CD4-positive, alpha-beta memory T cell (primary cell): ENCODE measurements around the gene SAMD11. TPM values are rescaled to one million over a fixed set of nuclear protein-coding genes. Genes with fewer than 3 reads are reported as not detected.
A peak's percentile ranks its signal among the peaks of the same experiment; 100 is the strongest.

Source experiments
- CTCF ChIA-PET: fragments of 350-600 bp; sonication (Branson Sonifier 250); formaldehyde crosslinking; loops from one replicate; lab custom pipeline; 2021; ENCODE audit warnings: inconsistent platforms; ENCODE audit not compliant: partially characterized antibody; lab: Charles Lee
- POLR2A ChIA-PET: fragments of 350-600 bp; sonication (Branson Sonifier 250); formaldehyde crosslinking; loops from one replicate; lab custom pipeline; 2021; ENCODE audit not compliant: partially characterized antibody; lab: Charles Lee
- DNase-seq, 5 donors: peaks; one replicate each; pipeline versions ENCODE4 v3.0.0 to v3.0.0-alpha.2; 2020 to 2022; ENCODE audit warnings: mixed read lengths in 1 of 5
- H3K27ac ChIP-seq: one replicate; pipeline ENCODE4 v1.7.0; 2013; ENCODE audit warnings: low read depth, low read length
- H3K27me3 ChIP-seq: 2 replicates; pipeline ENCODE4 v1.7.0; 2013; ENCODE audit warnings: mild to moderate bottlenecking, low read length, moderate library complexity; ENCODE audit not compliant: insufficient read depth
- H3K36me3 ChIP-seq: 2 replicates; pipeline ENCODE4 v1.7.0; 2013; ENCODE audit warnings: mild to moderate bottlenecking, low read length, moderate library complexity; ENCODE audit not compliant: insufficient read depth
- H3K4me1 ChIP-seq: 2 replicates; pipeline ENCODE4 v1.7.0; 2013; ENCODE audit warnings: mild to moderate bottlenecking, low read length, moderate library complexity; ENCODE audit not compliant: insufficient read depth
- H3K4me3 ChIP-seq, 2 donors: one replicate each; pipeline ENCODE4 v1.7.0; 2013; ENCODE audit warnings: low read length in 2 of 2, mild to moderate bottlenecking in 1 of 2
- H3K9me3 ChIP-seq, 2 donors: one replicate each; pipeline ENCODE4 v1.7.0; 2013; ENCODE audit warnings: low read length in 2 of 2, control low read depth in 1 of 2; ENCODE audit not compliant: control insufficient read depth in 1 of 2
- H3K27ac Mint-ChIP-seq, 7 donors: one replicate each; pipeline ENCODE4 v1.8.0; 2020 to 2021; ENCODE audit warnings: mixed read lengths in 7 of 7, mild to moderate bottlenecking in 6 of 7, inconsistent platforms in 3 of 7, moderate library complexity in 3 of 7
- H3K27me3 Mint-ChIP-seq, 2 donors: one replicate each; pipeline ENCODE4 v1.8.0; 2020 to 2021; ENCODE audit warnings: mixed read lengths in 2 of 2
- H3K36me3 Mint-ChIP-seq, 2 donors: one replicate each; pipeline ENCODE4 v1.8.0; 2020 to 2021; ENCODE audit warnings: mixed read lengths in 2 of 2, inconsistent platforms in 1 of 2, mild to moderate bottlenecking in 1 of 2
- H3K4me1 Mint-ChIP-seq, 4 donors: one replicate each; pipeline ENCODE4 v1.8.0; 2020 to 2021; ENCODE audit warnings: mixed read lengths in 4 of 4, mild to moderate bottlenecking in 1 of 4
- H3K4me3 Mint-ChIP-seq, 8 donors: one replicate each; pipeline ENCODE4 v1.8.0; 2020 to 2021; ENCODE audit warnings: mixed read lengths in 8 of 8, mild to moderate bottlenecking in 7 of 8, moderate library complexity in 6 of 8, inconsistent platforms in 3 of 8
- H3K9me3 Mint-ChIP-seq, 8 donors: one replicate each; pipeline ENCODE4 v1.8.0; 2020 to 2021; ENCODE audit warnings: mixed read lengths in 8 of 8, mild to moderate bottlenecking in 5 of 8, inconsistent platforms in 3 of 8, moderate library complexity in 1 of 8
- intact Hi-C: fragments of 100-400 bp; cut with micrococcal nuclease; formaldehyde crosslinking; loops from one replicate; pipeline ENCODE4 v1.15.1; 2023
- polyA plus RNA-seq, 2 donors: library from polyadenylated mRNA; unstranded; fragments of 300-500 nt; fragmentation: Illumina TruSeq; gene quantifications; one replicate each; pipeline ENCODE4 v1.2.3, GENCODE V29; 2021
- total RNA-seq, 2 experiments: library from RNA; stranded (reverse); gene quantifications; one replicate each; pipeline ENCODE4 v1.2.3, GENCODE V29; 2021

Gene SAMD11
- total and polyA plus RNA-seq, 4 experiments from 2014 or later: 0.10 TPM; not detected in 3

DNA sequence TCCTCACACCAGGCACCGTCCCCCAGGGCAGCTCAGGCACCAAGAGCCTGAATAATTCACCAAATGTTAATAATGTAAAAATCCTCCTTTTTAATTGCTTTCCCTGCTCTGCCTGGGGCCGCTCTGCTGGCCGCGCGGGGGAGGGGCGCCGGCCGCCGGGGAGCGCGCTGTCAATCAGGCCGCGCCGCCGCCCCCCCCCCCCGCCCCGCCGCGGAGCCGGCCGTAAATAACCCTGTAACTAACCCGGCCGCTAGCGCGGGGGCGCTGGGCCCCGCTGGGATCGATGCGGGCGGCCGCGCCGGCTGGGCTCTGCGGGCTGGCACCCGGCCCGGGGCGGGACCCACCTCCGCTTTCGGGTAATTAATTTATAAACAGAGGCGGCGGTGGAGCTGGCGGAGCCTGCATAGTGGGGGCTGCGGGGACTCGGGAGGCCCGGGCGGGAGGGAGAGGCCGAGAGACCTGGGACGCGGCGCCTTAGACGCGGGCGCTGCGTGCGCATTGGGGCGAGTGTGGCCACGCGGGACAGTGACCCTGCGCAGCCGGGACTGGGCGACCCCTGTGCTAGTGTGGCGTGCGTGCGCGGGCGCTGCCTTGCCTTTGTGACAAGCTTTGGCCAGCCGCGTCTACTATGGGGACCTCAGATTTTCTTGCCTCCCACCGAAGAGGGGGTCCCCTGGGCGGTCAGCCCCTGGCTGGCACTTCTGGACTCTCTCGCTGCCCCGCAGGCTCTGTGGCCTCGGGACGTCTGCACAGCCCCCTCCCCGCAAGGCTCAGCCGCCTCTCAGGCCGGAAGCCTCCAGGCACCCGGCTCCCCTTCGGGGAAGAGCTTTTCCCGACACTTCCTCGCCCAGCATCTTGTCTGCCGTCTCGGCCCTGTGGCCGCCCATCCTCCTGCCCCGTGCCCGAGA lies 16.6 kb downstream of the SAMD11 start:
- peaks cover 7% of the 10 kb centered on the region for H3K27me3 ChIP-seq
- no peaks in the 10 kb centered on the region for H3K9me3 ChIP-seq
- peaks cover 19% of the 10 kb centered on the region for H3K4me1 ChIP-seq
- intact Hi-C loops: no loop called here
- Mint-ChIP-seq H3K9me3 (no peaks in the 10 kb centered on the region), H3K27me3 (peaks cover 9 to 16% of the 10 kb centered on the region in 2 donors), H3K4me3 (peak overlapping the region; percentile 48 to 85 (median 73)), H3K36me3 (peaks cover 5 to 6% of the 10 kb centered on the region in 2 donors), H3K27ac (no peak overlapping the region), H3K4me1 (peaks cover 2 to 18% (median 8%) of the 10 kb centered on the region in 4 donors)
- H3K27ac ChIP-seq: no peak overlapping the region
- ChIA-PET POLR2A (interaction anchor here (1.1 to 1.7 kb wide), 4 partner anchors 16 to 26 kb away, joined by 3 to 6 read pairs (median 4); partner anchors contain the start of genes NOC2L and PLEKHN1), CTCF (no interaction called here)
- no peaks in the 10 kb centered on the region for H3K36me3 ChIP-seq
- DNase-seq: no peak
- peak overlapping the region in 1 of 2 donors; percentile 9 for H3K4me3 ChIP-seq

DNA sequence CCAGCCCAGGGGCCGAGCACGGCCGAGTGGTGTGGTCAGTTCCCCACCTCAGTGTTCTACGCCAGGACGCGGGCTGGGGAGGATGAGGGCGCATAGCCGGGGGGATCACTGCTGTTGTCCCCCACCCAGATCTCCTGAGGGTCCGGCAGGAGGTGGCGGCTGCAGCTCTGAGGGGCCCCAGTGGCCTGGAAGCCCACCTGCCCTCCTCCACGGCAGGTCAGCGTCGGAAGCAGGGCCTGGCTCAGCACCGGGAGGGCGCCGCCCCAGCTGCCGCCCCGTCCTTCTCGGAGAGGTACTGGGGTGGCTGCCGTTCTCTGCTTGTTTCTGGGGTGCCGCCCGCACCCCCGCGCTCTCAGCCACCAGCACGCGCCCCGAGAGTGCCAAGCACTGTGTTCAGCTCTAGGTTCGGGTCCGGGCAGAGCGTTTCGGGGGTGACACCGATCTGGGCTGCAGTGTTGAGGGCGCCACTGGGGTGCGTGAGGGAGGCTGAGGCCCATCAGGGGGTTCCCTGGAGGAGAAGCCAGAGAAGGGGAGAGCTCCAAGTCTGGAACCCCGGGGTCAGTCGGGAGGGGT lies 17.4 kb downstream of the SAMD11 start:
- H3K4me3 ChIP-seq: peak overlapping the region in 1 of 2 donors; percentile 9
- H3K36me3 ChIP-seq: no peaks in the 10 kb centered on the region
- H3K9me3 Mint-ChIP-seq: no peaks in the 10 kb centered on the region
- H3K4me3 Mint-ChIP-seq: peak overlapping the region; percentile 55 to 85 (median 78)
- H3K27ac Mint-ChIP-seq: peak overlapping the region in 1 of 7 donors; percentile 66
- peaks cover 19% of the 10 kb centered on the region for H3K4me1 ChIP-seq
- H3K27me3 Mint-ChIP-seq: peaks cover 6 to 13% of the 10 kb centered on the region in 2 donors
- peaks cover 7% of the 10 kb centered on the region for H3K27me3 ChIP-seq
- no peak for DNase-seq
- H3K27ac ChIP-seq: no peak overlapping the region
- intact Hi-C loops: no loop called here
- CTCF ChIA-PET: no interaction called here
- POLR2A ChIA-PET: interaction anchor here (1.2 to 1.7 kb wide), 3 partner anchors 16 to 21 kb away, joined by 3 to 6 read pairs (median 3); partner anchors contain the start of gene NOC2L
- peaks cover 11 to 13% of the 10 kb centered on the region in 2 donors for H3K36me3 Mint-ChIP-seq
- peaks cover 2 to 14% (median 8%) of the 10 kb centered on the region in 4 donors for H3K4me1 Mint-ChIP-seq
- no peaks in the 10 kb centered on the region for H3K9me3 ChIP-seq

DNA sequence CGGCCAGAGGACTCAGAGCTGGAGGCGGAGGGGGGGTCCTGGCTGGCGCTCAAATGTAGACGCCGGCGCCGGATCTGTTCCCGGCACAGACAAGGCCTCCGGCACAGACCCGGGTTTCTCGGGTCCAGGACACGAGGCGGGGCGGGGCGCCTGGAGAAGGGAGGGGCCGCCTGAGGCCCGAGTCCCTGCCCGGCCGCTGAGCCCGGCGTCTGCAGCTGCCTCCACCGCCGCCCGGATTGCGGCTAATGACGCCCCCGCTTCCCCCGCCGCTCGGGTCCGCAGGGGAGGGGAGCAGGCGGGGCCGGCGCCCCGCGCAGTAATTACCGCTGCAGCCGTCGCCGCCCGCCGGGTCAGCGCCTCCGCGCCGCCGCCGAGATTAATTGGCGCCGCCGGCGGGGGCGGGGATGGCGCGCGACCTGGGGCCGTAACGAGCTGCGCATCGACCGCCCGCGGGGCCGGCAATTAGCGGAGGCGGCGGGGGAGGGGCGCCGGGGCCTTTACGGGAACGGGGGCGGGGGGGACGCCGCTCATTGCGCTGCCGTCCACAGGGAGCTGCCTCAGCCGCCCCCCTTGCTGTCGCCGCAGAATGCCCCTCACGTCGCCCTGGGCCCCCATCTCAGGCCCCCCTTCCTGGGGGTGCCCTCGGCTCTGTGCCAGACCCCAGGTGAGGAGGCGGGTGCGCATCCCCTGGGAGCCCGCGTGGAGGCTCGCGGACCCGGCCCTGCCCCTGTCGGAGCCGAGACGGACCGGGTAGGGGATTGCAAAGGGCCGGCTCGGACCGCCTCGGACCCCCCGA lies 18.1 kb downstream of the SAMD11 start:
- Histone ChIP-seq H3K9me3 (no peaks in the 10 kb centered on the region), H3K4me3 (peak overlapping the region in 1 of 2 donors; percentile 19), H3K36me3 (peaks cover 5% of the 10 kb centered on the region), H3K4me1 (peaks cover 19% of the 10 kb centered on the region), H3K27ac (no peak overlapping the region), H3K27me3 (peaks cover 7% of the 10 kb centered on the region)
- Mint-ChIP-seq H3K36me3 (peaks cover 11 to 15% of the 10 kb centered on the region in 2 donors), H3K27me3 (peaks cover 6 to 13% of the 10 kb centered on the region in 2 donors), H3K4me3 (peak overlapping the region; percentile 52 to 85 (median 78)), H3K4me1 (peaks cover 2 to 14% (median 8%) of the 10 kb centered on the region in 4 donors), H3K27ac (peak overlapping the region in 1 of 7 donors; percentile 66), H3K9me3 (no peaks in the 10 kb centered on the region)
- ChIA-PET CTCF (interaction anchor here (1.6 kb wide), 1 partner anchor 17 kb away, joined by 3 read pairs; the partner anchor contains the start of gene NOC2L), POLR2A (interaction anchor here (1.1 to 1.7 kb wide), 5 partner anchors 10 to 25 kb away, joined by 3 to 7 read pairs (median 4); partner anchors contain the start of gene NOC2L)
- intact Hi-C loops: no loop called here
- no peak for DNase-seq

DNA sequence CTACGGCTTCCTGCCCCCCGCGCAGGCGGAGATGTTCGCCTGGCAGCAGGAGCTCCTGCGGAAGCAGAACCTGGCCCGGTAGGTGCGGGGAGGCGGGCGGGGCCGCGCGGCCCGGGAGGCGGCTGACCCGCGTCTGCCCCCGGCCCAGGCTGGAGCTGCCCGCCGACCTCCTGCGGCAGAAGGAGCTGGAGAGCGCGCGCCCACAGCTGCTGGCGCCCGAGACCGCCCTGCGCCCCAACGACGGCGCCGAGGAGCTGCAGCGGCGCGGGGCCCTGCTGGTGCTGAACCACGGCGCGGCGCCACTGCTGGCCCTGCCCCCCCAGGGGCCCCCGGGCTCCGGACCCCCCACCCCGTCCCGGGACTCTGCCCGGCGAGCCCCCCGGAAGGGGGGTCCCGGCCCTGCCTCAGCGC lies 18.7 kb downstream of the SAMD11 start:
- ChIA-PET CTCF (interaction anchor here (1.6 kb wide), 1 partner anchor 16 kb away, joined by 3 read pairs; the partner anchor contains the start of gene NOC2L), POLR2A (interaction anchor here (1.1 to 1.3 kb wide), 3 partner anchors 11 to 25 kb away, joined by 4 to 7 read pairs (median 4); no protein-coding TSS in a partner anchor)
- peaks cover 2 to 14% (median 8%) of the 10 kb centered on the region in 4 donors for H3K4me1 Mint-ChIP-seq
- DNase-seq: no peak
- peaks cover 6 to 13% of the 10 kb centered on the region in 2 donors for H3K27me3 Mint-ChIP-seq
- H3K4me3 ChIP-seq: no peak overlapping the region
- peaks cover 10% of the 10 kb centered on the region for H3K36me3 ChIP-seq
- no peak overlapping the region for H3K27ac Mint-ChIP-seq
- H3K9me3 Mint-ChIP-seq: no peaks in the 10 kb centered on the region
- H3K36me3 Mint-ChIP-seq: peaks cover 17 to 21% of the 10 kb centered on the region in 2 donors
- H3K9me3 ChIP-seq: no peaks in the 10 kb centered on the region
- H3K27ac ChIP-seq: no peak overlapping the region
- H3K4me3 Mint-ChIP-seq: no peak overlapping the region
- peaks cover 19% of the 10 kb centered on the region for H3K4me1 ChIP-seq
- intact Hi-C loops: no loop called here
- peaks cover 7% of the 10 kb centered on the region for H3K27me3 ChIP-seq

DNA sequence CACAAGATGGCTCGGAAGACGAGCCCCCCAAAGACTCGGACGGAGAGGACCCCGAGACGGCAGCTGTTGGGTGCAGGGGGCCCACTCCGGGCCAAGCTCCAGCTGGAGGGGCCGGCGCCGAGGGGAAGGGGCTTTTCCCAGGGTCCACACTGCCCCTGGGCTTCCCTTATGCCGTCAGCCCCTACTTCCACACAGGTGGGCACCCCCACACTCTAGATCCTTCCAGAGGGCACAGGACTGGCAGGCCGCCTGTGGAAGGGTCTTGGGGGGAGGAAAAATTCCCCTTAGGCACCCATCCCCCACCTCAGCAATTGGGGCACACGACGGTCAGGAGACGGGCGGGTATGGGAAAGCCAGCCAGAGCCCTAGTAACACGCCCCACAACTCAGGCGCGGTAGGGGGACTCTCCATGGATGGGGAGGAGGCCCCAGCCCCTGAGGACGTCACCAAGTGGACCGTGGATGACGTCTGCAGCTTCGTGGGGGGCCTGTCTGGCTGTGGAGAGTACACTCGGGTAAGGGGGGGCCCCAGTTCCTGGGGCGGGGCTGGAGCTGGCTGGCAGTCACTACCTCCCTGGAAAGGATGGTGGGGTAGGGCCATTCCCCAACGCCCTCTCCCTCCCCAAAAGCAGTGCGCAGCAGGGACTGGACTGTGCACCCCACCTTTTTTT lies 19.3 kb downstream of the SAMD11 start:
- Histone ChIP-seq H3K36me3 (peaks cover 15% of the 10 kb centered on the region), H3K9me3 (no peaks in the 10 kb centered on the region), H3K4me1 (peaks cover 19% of the 10 kb centered on the region), H3K27ac (no peak overlapping the region), H3K27me3 (peaks cover 7% of the 10 kb centered on the region), H3K4me3 (no peak overlapping the region)
- ChIA-PET POLR2A (interaction anchor here (1.1 to 1.3 kb wide), 3 partner anchors 11 to 24 kb away, joined by 4 to 7 read pairs (median 4); no protein-coding TSS in a partner anchor), CTCF (interaction anchor here (1.6 kb wide), 1 partner anchor 15 kb away, joined by 3 read pairs; the partner anchor contains the start of gene NOC2L)
- H3K4me1 Mint-ChIP-seq: peaks cover 2 to 14% (median 8%) of the 10 kb centered on the region in 4 donors
- H3K36me3 Mint-ChIP-seq: peaks cover 17 to 22% of the 10 kb centered on the region in 2 donors
- H3K27ac Mint-ChIP-seq: no peak overlapping the region
- no peaks in the 10 kb centered on the region for H3K9me3 Mint-ChIP-seq
- H3K4me3 Mint-ChIP-seq: peak overlapping the region in 1 of 8 donors; percentile 10
- DNase-seq: no peak
- peaks cover 6 to 10% of the 10 kb centered on the region in 2 donors for H3K27me3 Mint-ChIP-seq
- intact Hi-C loops: no loop called here
